ENCODE data around the gene ALG11.

GRCh38 chr13:52036037-52036436, 23.8 kb downstream of the ALG11 start:
- no peak for TF ChIP-seq POLR2A (IDR thresholded peaks at IDR 0.05)
- no peak for TF ChIP-seq CTCF (IDR thresholded peaks at IDR 0.05)

Data from heart left ventricle (tissue), 13 donors.